ENCODE results near the gene FZD7.

DNA sequence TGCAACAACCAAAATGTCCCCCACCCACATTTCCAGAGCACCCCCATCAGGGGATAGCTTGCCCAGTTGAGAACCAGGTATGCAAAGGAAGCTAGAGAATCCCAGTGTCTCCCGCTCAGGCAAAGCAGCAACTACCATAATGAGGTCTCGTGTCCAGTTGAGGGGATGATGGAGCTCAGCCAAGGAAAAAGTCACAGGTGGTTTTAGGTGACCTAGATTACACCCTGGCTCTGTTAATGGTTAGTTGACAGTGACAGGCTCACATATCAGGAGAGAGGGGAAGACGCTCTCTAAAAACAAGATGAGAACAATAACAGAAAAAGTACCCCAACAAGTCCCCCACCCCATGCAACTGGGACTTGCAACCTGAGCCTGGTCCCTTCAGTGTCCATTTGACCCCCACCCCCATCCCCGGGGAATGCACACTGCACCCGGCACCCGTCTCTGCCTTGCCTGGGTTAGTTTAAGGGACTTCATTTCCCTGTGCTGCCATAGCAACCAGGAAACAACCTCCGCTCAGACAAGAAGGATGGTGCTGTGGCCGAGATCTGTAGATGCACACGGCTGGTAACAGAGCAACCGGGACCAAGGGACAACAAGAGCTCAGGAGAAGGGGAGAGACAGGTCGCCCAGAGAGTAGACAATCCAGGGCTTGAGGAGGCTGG lies 39.2 kb downstream of the FZD7 start, which contains the start of gene KIAA2012:
- TF ChIP-seq FOXA3 (CRISPR knock-in tag; conservative IDR thresholded peaks at IDR 0.05 in 1 of 2, IDR thresholded peaks at IDR 0.05 in 1 of 2) (no peak), ETV6 (IDR thresholded peaks at IDR 0.05; ENCODE audit: borderline replicate concordance in 1 of 2, low read depth in 2 of 2, low read length in 1 of 2) (no peak), ETV6 (CRISPR knock-in tag; IDR thresholded peaks at IDR 0.05; ENCODE audit: borderline replicate concordance) (no peak), CHCHD3 (CRISPR knock-in tag; IDR thresholded peaks at IDR 0.05) (no peak)

Measured in K562 (cell line).